Measurements from ENCODE around the gene CCDC30. TPM values are rescaled to one million over a fixed set of nuclear protein-coding genes. Genes with fewer than 3 reads are reported as not detected.
"Not testable (repeated sequence)": the region's sequence is repeated elsewhere in the genome, so short reads cannot be mapped to it uniquely, and the experiment has no call there.

CCDC30 gene
- total RNA-seq, 6 experiments from 2014 or later = 0.18 to 1.2 (median 0.31) TPM

DNA sequence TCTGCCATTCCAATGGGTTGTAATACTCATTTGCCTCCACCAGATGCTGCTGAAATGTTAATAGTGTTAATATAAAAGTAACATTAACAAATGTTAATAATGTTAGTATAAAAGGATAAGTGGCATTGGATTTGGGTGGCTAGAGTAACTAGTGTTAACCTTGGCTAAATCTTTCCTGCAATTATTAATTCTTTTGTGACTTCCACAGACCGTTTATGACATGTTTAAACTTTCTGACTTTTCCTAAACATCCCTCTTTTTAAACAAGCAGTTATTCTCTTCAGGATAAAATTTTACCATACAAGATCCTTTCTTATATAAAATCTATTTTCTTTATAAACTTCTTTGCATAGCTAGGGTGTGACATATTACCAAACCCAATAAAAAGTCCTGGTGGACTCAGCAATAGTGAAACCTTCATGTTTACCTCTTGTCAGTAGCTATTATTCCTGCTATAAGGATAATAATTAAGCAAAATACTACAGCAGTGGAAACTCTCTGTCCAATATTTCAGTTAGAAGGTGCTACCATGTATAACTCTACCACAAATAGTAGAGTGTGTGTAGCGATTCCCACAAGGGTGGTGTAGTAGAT is 41.5 kb downstream of the CCDC30 start:
- no peaks in the 10 kb centered on the region for H3K4me1 Mint-ChIP-seq (ENCODE audit: low read depth)
- H3K9me3 Mint-ChIP-seq = peaks cover 44% of the 10 kb centered on the region

DNA sequence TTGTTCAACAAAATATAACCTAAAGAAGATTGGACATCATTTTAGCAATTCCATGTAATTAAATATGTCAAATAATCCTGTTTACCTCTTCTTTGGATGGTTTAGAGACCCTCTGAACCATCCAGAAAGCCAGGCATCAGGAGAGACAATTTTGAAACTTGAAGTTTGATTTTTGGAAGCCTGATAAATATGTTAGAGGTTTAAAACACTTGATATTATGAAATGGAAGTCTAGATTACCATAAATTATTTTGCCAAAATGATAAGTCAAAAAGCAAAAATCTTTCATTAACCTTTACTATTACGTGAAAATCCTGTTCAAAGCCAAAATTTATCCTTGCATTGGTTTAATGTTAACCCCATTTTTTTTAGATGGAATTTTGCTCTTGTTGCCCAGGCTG is 43.5 kb downstream of the CCDC30 start:
- peaks cover 12% of the 10 kb centered on the region for H3K36me3 Mint-ChIP-seq (ENCODE audit: low read depth)
- no peak overlapping the region for H3K4me3 Mint-ChIP-seq
- H3K27ac Mint-ChIP-seq = no peak overlapping the region
- no peaks in the 10 kb centered on the region for H3K27me3 Mint-ChIP-seq (ENCODE audit: insufficient read depth)
- DNase-seq = no peak
- H3K9me3 Mint-ChIP-seq = peaks cover 44% of the 10 kb centered on the region
- H3K4me1 Mint-ChIP-seq (ENCODE audit: low read depth) = no peaks in the 10 kb centered on the region
- TF ChIP-seq, protein P1, sequence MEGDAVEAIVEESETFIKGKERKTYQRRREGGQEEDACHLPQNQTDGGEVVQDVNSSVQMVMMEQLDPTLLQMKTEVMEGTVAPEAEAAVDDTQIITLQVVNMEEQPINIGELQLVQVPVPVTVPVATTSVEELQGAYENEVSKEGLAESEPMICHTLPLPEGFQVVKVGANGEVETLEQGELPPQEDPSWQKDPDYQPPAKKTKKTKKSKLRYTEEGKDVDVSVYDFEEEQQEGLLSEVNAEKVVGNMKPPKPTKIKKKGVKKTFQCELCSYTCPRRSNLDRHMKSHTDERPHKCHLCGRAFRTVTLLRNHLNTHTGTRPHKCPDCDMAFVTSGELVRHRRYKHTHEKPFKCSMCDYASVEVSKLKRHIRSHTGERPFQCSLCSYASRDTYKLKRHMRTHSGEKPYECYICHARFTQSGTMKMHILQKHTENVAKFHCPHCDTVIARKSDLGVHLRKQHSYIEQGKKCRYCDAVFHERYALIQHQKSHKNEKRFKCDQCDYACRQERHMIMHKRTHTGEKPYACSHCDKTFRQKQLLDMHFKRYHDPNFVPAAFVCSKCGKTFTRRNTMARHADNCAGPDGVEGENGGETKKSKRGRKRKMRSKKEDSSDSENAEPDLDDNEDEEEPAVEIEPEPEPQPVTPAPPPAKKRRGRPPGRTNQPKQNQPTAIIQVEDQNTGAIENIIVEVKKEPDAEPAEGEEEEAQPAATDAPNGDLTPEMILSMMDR (IDR thresholded peaks at IDR 0.05) = no peak

More for the DNA sequence above, 41.5 kb downstream of the CCDC30 start:
- Mint-ChIP-seq H3K36me3 (ENCODE audit: low read depth) (peaks cover 12% of the 10 kb centered on the region), H3K27ac (no peak overlapping the region), H3K4me3 (no peak overlapping the region), H3K27me3 (ENCODE audit: insufficient read depth) (no peaks in the 10 kb centered on the region)
- no peak for DNase-seq
- TF ChIP-seq, protein P1 (IDR thresholded peaks at IDR 0.05) = no peak; the same call in 1 of the 2 replicates

DNA sequence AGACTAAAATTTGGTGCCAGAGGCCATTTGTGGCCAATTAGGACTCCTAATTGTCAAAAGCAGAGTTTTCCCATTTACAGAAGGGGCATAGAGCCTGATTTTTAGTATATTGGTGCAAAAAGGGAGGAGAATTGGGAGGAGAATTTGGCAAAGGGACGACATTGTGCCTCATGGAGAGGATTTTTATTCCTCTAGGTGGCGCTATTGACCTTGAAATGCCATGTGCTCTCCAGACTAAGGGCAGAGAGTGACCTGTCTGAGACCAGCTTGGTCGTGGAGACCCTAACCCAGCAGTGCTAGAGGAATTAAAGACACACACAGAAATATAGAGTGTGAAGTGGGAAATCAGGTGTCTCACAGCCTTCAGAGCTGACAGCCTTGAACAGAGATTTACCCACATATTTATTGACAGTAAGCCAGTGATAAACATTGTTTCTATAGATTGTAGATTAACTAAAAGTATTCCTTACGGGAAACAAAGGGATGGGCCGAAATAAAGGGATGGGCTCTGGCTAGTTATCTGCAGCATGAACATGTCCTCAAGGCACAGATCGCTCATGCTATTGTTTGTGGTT is 48.6 kb downstream of the CCDC30 start:
- H3K4me1 Mint-ChIP-seq (ENCODE audit: low read depth); H3K27me3 Mint-ChIP-seq (ENCODE audit: insufficient read depth); DNase-seq; H3K27ac Mint-ChIP-seq; H3K36me3 Mint-ChIP-seq (ENCODE audit: low read depth); H3K4me3 Mint-ChIP-seq: not testable (repeated sequence)
- H3K9me3 Mint-ChIP-seq = peaks cover 16% of the 10 kb centered on the region
- TF ChIP-seq, protein P1 (IDR thresholded peaks at IDR 0.05) = peak; percentile 80

DNA sequence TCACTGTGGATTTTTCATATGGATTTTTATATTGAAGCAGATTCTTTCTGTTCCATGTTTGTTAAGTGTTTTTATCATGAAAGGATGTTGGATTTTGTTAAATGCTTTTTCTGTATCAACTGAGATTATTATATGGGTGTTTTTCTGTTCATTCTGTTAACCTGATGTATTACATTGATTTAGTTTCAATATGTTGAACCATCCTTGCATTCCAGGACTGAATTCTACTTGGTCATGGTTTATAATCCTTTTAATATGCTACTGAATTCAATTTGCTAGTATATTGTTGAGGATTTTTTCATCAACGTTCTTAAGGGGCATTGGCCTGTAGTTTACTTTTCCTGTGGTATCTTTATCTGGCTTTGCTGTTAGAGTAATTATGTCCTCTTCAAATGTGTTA is 55.8 kb downstream of the CCDC30 start:
- H3K27me3 Mint-ChIP-seq (ENCODE audit: insufficient read depth) = peaks cover 4% of the 10 kb centered on the region
- H3K27ac Mint-ChIP-seq = no peak overlapping the region
- no peak overlapping the region for H3K4me3 Mint-ChIP-seq
- DNase-seq = no peak
- peaks cover 21% of the 10 kb centered on the region for H3K36me3 Mint-ChIP-seq (ENCODE audit: low read depth)
- no peaks in the 10 kb centered on the region for H3K4me1 Mint-ChIP-seq (ENCODE audit: low read depth)
- peaks cover 28% of the 10 kb centered on the region for H3K9me3 Mint-ChIP-seq
- TF ChIP-seq, protein P1 (IDR thresholded peaks at IDR 0.05) = no peak

DNA sequence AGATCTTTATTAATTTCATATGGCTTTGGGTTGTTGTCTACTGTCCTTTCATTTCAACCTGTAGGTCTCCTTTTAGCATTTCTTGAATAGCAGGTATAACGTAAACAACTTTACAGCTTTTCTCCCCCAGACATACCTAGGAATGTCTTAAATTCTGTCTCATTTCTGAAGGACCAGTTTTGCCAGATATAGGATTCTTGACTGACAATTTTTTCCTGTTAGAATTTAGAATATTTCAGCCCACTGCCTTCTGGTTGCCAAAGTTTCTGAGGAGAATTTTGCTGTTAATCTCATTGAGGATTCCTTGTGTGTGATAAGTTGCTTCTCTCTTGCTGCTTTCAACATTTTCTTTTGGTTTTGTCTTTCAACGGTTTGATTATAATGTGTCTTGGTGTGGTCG is 60.1 kb downstream of the CCDC30 start:
- peaks cover 21% of the 10 kb centered on the region for H3K36me3 Mint-ChIP-seq (ENCODE audit: low read depth)
- H3K4me1 Mint-ChIP-seq (ENCODE audit: low read depth) = no peaks in the 10 kb centered on the region
- TF ChIP-seq, protein P1 (IDR thresholded peaks at IDR 0.05) = no peak
- H3K9me3 Mint-ChIP-seq = peaks cover 28% of the 10 kb centered on the region
- H3K4me3 Mint-ChIP-seq = no peak overlapping the region
- H3K27me3 Mint-ChIP-seq (ENCODE audit: insufficient read depth) = peaks cover 11% of the 10 kb centered on the region
- H3K27ac Mint-ChIP-seq = no peak overlapping the region
- no peak for DNase-seq
